HG03139 (cell line): ENCODE data around the gene PHACTR3.
"Not testable (repeated sequence)": the region's sequence is repeated elsewhere in the genome, so short reads cannot be mapped to it uniquely, and the experiment has no call there.

ENCODE experiments used
- ATAC-seq: cut with Tn5 transposase; IDR thresholded peaks from one replicate; pipeline ENCODE4 v1.9.1; 2021; ENCODE audit not compliant: unreplicated experiment

The PHACTR3 gene

GRCh38 chr20:59603781-59604541 lies at the start of gene PHACTR3:
Gene PHACTR3, plus strand, starts transcription at chr20:59604540. Its CDS starts 475 bp downstream, at chr20:59605015.
- no peak for ATAC-seq

- not testable (repeated sequence) for ATAC-seq
Measured at GRCh38 chr20:59557733-59558529, 46.4 kb upstream of the PHACTR3 start.

- ATAC-seq = no peak
Measured at GRCh38 chr20:59559024-59559817, 45.1 kb upstream of the PHACTR3 start.

- no peak for ATAC-seq
Measured at GRCh38 chr20:59559863-59560262, 44.5 kb upstream of the PHACTR3 start.

GRCh38 chr20:59560588-59561227 lies 43.6 kb upstream of the PHACTR3 start:
- ATAC-seq = no peak

- no peak for ATAC-seq
Measured at GRCh38 chr20:59561228-59561605, 43.1 kb upstream of the PHACTR3 start.

- ATAC-seq = no peak
Measured at GRCh38 chr20:59561614-59562277, 42.6 kb upstream of the PHACTR3 start.

- no peak for ATAC-seq
Measured at GRCh38 chr20:59564171-59564570, 40.2 kb upstream of the PHACTR3 start.

- ATAC-seq = no peak
Measured at GRCh38 chr20:59564943-59565342, 39.4 kb upstream of the PHACTR3 start.

GRCh38 chr20:59565768-59566461 lies 38.4 kb upstream of the PHACTR3 start:
- ATAC-seq = no peak

GRCh38 chr20:59566631-59567524 lies 37.5 kb upstream of the PHACTR3 start:
- no peak for ATAC-seq

GRCh38 chr20:59567585-59568508 lies 36.5 kb upstream of the PHACTR3 start:
- ATAC-seq = no peak

GRCh38 chr20:59568509-59569024 lies 35.8 kb upstream of the PHACTR3 start:
- no peak for ATAC-seq

- ATAC-seq = no peak
Measured at GRCh38 chr20:59569305-59569704, 35.0 kb upstream of the PHACTR3 start.

GRCh38 chr20:59571151-59571550 lies 33.2 kb upstream of the PHACTR3 start:
- ATAC-seq = no peak

- ATAC-seq = no peak
Measured at GRCh38 chr20:59571551-59572314, 32.6 kb upstream of the PHACTR3 start.

- no peak for ATAC-seq
Measured at GRCh38 chr20:59572515-59572914, 31.8 kb upstream of the PHACTR3 start.
